Right ventricle myocardium superior (tissue), 1 donor: ENCODE results near the gene SHC4. TPM values are rescaled to one million over a fixed set of nuclear protein-coding genes. Genes with fewer than 3 reads are reported as not detected.

Experiments used
- ATAC-seq: fragments of 200-7000 bp; cut with Tn5 transposase; one replicate; pipeline ENCODE4 v1.9.1; 2020; ENCODE audit warnings: mild to moderate bottlenecking; ENCODE audit not compliant: poor library complexity
- DNase-seq: peaks from one replicate; pipeline ENCODE4 v3.0.0-alpha.2; 2020
- intact Hi-C: fragments of 100-400 bp; cut with DNase I; formaldehyde crosslinking; loops from one replicate; pipeline ENCODE4 v1.11.2; 2022
- total RNA-seq: library from RNA; stranded (reverse); fragmentation: NEBNext Ultra II Directional; extraction: Animal tissue kit (Norgen Biotek cat#: 25700); gene quantifications from one replicate; pipeline ENCODE4 v1.2.1, GENCODE V29; 2021
- donor health status: DM: no; HTN: yes; CAD: no; lungs with severe emphysema.

SHC4 gene
- total RNA-seq, 1 donor from 2014 or later, result 2.5 TPM

DNA sequence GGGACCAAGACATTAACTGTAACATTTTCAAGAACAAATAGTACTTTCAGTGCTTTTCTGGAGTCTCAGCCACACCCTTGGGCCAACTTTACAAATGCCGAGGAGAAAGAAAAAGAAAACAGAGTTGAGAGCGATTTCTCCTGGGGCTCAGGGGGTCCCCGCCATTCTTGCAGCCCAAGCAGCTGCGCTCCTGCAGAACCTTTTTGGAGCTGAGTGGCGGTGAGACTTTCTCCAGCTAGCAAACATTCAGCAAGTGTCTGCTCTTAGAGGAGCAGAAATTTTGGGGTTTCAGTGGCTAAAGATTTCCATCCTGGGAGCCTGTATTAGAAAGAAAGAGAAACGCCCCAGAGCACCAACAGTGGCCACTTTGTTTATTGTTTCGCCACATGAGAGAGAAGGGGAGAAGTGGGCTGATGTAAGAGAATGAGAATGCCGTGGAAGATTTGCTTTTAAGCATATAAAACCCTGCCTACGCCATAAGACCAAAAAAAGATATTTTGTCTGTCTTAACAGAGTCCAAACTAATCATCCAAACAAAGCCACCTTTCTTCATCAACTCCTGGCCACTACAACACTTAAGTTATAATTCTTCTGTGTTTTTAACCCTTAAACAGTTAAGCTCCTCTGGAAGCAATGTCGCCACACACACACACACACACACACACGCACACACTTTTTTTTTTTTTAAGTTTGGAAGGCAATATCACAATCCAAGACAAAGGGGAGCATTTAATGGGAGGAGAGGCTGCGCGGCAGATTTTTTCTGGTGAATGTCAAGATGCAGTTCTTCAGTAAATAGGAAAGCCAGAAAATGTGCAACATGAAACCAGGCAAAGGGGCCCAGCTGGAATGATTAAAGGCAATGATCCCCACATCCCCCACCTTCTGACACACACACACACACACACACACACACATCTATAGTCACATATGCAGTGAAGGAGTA is 66.6 kb downstream of the SHC4 start:
- ATAC-seq (peak; percentile 87), DNase-seq (peak; percentile 40)
- intact Hi-C loops, result no loop called here

DNA sequence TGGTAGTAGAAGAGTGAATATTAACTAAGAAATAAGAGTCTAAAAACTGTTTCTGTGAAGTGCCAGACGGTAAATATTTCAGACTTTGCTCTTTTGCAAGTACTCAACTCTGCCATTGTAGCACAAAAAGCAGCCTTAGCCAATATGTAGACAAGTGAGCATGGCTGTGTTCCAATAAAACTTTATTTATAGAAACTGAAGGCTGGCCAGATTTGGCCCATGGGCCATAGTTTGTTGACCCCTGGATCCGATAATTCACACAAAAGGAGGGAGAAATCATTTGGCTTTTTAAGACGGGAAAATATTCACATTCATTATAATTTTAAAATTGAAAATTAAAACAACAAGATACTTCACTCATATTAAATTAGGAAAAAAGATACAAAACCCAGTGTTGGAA is 70.4 kb downstream of the SHC4 start:
- no peak for DNase-seq
- intact Hi-C loops, result no loop called here
- no peak for ATAC-seq

DNA sequence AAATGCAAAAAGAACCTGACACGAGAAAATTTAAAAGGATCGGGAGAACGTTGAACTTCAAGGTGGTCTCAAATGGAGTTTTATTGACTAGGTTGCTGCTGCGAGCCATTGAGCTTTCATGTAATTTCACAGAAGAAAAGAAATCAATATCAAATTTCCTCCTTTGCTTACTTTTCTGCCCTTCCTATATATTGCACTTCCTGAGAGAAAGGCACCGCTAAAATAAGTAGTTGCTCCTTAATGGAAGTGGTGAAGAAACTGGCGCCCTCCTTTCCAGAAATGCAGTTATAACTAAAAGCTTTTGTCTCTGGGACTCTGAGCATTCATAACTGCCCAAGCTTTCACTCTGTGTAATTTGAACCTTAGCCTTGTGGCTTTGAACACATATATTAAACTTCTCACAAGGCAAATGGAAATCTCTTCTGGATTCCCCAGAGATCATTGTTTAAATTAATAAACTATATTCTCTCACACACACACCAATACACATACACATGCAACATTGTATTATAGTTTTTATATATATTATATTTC is 72.4 kb downstream of the SHC4 start:
- ATAC-seq, result no peak
- no peak for DNase-seq

DNA sequence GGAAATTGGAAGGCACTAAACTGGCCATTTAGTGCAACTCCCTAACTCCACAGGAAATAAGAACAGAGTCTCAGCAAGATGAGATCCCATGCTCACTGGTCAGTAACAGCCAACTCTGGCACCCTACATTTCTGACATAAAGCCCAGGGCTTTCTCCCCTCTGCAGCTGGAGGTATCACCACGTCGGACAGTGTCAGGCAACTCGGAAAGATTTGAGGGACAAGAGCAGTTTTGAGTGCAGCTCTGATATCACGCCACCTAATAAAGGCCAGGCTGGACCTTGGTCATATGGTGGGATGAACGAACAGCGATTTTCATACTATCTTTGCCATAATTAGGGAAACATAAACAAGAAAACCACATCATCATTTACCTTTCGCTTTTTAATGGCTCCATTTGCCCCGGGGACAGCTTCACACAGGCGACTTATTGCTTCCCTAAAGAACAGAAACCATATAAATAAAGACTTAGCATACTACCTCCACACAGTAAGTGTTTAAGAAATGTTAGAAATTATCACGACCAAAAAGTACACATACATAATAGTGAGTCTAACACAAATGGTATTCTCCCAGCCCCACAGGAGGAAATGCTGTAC is 73.2 kb downstream of the SHC4 start:
- no peak for DNase-seq
- ATAC-seq, result no peak
- intact Hi-C loops, result no loop called here

More for the DNA sequence above, 72.4 kb downstream of the SHC4 start:
- intact Hi-C loops, result no loop called here

DNA sequence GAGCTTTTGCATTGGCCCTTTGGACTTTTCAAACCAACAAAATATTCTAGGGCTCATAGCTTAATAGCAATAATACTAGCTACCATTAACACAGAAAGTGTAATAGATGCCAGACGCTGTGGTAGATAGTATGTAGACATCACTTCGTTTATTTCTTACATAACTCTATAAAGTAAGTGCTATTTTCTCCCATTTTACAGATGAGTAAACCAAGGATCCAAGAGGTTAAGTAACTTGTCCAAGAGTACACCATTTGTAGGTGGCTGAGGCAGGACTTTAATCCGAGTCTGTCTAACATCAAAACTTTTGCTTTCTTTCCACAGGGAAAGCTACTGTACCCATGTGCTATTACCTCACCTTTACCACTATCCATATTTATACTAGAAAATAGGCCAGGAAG is 73.8 kb downstream of the SHC4 start:
- intact Hi-C loops, result no loop called here
- ATAC-seq (no peak), DNase-seq (no peak)

DNA sequence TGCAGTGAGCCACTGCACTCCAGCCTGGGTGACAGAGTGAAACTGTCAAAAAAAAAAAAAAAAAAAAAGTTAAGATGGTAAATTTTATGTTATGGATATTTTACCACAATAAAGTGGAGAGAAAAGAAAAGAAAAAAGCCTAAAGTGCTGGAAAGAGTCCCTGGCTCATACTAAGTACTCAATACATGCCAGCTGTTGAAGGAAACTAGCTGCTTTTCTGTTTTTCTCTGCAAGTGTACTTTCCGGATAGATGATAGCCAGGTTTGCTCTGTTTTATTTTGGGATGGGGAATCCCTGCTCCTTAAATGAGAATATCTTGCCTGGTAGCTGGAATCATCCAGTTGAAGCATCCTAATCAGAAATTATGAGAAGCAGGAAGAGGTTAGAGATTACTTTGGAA is 74.9 kb downstream of the SHC4 start:
- intact Hi-C loops, result no loop called here
- peak; percentile 51 for ATAC-seq
- DNase-seq, result no peak

DNA sequence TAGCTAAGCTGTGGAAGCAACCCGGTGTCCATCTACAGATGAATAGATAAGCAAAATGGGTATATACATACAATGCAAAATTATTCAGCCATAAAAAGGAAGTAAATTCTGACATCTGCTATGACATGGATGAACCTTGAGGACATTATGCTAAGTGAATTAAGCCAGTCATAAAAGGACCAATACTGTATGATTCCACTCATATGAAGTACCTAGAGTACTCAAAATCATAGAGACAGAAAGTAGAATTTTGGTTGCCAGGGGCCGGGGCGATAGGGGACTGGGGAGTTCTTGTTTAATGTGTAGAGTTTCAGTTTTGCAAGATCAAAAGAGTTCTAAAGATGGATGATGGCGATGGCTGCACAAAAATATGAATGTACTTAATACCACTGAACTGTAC is 75.5 kb downstream of the SHC4 start:
- intact Hi-C loops, result no loop called here
- no peak for DNase-seq
- no peak for ATAC-seq

DNA sequence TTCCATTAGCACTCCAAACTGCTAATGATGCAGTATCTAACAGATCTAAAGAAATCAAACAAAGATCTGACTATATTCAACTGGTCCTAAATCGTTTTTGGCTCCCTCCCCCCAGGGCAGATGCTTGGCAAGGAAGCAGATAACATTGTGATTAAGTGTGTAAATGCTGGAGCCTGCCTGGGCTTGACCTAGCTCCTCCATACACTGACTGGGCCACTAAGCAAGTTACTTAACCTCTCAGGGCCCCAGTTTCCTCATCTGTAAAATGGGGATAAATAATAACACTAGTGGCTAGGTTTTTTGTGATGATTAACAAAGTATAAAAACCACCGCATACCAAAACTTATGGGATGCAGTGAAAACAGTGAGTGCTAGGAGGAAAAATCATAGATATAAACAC is 76.6 kb downstream of the SHC4 start:
- ATAC-seq (no peak), DNase-seq (no peak)
- intact Hi-C loops, result no loop called here

DNA sequence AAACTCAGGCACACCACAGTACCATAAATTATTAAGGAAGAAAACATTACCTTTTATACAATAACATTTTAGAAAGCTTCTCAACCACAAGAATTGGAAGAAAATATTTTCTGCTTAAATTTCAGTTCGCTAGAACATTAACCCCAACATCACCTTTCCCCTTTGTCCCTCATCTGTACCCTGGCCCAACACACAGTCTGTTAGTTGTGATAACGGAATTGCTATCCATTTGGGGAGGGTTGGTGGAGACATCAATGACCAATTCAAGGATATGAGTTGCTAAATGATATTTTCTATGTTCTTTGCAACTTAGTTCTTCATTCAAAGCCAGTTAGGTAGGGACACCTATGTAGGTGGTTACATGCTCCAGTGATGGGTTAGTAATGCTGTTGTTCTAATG is 80.0 kb downstream of the SHC4 start:
- no peak for ATAC-seq
- intact Hi-C loops, result no loop called here
- no peak for DNase-seq

DNA sequence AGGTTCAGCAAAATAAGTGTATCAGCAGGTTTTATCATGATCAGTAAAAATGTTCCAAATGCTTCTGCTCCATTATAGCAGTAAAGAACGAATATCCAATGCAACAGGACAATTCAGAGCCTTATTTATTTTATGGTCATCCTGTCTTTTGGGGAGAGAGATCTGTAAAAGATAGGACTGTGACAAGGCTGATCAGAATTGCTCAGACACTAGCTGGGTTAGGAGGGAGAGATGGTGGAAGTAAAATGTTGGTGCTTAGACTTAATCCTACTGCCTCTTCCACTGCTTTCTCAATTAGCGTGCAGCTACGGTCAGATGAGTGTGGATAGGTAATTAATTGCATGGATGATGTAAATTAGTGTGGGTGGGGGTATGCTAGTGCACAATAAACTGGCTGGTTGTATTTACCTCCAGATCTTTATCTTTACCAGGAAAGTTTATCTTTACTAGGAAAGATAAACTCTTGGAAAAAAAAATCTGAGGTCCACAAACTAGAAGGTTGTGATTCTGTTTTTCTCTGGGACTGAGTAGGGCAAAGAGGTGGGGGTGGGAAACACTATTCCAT is 83.6 kb downstream of the SHC4 start:
- intact Hi-C loops, result no loop called here
- DNase-seq, result no peak
- no peak for ATAC-seq

DNA sequence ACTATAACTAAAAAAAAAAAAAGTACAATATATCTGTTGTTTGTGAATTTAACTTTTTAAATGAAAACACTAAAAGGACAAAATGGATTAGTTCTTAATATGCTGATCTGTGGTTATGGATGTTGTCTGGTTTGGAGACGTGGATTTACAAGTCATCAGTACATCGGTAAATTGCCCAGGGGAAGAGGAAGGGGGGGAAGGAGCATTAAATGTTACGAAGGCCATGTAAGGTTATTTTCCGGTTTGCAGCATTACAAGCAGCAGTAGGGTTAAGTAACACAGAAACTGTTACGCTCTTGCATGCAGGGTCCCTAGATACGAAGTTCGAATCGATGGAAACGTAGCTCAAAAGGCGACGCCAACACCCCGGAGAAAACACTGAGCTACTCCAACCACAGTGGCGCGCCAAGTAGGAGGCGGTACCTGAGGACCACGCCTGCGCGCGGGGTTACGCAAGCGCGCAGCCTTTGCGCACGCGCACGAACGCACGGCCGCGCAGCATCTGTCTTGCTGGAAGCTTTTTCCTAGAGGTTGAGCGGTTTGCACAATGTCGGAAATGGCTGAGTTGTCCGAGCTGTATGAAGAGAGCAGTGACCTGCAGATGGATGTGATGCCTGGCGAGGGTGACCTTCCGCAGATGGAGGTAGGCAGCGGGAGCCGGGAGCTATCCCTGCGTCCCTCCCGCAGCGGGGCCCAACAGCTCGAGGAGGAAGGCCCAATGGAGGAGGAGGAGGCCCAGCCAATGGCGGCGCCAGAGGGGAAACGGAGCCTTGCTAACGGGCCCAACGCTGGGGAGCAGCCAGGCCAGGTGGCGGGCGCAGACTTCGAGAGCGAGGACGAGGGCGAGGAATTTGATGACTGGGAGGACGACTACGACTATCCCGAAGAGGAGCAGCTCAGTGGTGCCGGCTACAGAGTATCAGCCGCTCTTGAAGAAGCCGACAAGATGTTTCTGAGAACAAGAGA is 85.8 kb downstream of the SHC4 start, which contains the start of gene EID1:
TSS of gene EID1 (plus strand) at position 505 of the 966 bp plus-strand sequence. CDS start at position 548, 43 bp downstream.
- intact Hi-C loops, result loop anchor here (5.0 kb wide), 1 partner anchor 279 kb away; the partner anchor contains the start of gene COPS2
- peak; percentile 100 for ATAC-seq
- peak; percentile 96 for DNase-seq

DNA sequence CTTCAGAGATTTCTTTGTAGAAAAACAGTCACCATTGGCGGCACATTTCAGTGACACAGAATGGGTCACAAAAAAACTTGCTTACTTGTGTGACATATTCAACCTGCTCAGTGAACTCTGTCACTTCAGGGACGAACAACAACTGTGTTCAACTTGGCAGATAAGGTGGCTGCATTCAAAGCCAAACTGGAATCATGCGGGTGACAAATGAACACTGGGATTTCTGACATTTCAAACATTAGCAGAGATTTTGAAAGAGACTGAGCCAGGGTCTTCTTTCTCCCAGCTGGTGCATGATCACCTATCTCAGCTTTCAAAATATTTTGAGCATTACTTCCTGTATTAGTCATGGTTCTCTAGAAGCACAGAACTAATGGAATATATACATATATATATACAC is 87.7 kb downstream of the SHC4 start:
- no peak for DNase-seq
- intact Hi-C loops, result loop anchor here (5.0 kb wide), 1 partner anchor 281 kb away; the partner anchor contains the start of gene COPS2
- no peak for ATAC-seq

DNA sequence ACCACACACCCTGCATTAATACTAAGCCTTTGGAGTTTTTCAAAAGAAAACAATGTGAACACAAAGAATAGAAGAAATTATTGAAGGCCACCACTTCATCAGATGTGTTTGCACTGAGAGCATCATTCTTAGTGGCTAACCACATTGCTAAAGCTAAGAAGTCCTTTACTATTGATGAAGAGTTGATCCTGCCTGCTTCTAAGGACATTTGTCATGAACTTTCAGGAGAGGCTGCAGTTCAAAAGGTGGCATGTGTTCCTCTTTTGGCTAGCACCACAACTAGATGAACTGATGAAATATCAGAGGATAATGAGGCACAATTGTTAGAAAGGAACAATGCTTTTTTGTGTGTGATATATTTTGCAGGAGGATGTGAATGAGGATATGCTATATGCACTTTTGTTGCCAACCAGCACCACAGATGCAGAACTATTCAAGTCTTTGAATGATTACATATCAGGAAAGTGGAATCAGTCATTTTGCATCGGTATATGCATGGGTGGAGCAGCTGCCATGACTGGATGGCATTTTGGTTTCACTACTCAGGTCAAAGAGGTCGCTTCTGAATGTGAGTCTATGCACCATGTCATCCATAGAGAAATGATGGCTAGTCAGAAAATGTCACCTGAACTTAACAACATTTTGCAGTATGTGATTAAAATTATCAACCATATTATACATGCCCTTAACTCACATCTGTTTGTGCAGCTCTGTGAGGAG is 88.3 kb downstream of the SHC4 start:
- ATAC-seq (no peak), DNase-seq (no peak)
- intact Hi-C loops, result loop anchor here (5.0 kb wide), 1 partner anchor 282 kb away; the partner anchor contains the start of gene COPS2

DNA sequence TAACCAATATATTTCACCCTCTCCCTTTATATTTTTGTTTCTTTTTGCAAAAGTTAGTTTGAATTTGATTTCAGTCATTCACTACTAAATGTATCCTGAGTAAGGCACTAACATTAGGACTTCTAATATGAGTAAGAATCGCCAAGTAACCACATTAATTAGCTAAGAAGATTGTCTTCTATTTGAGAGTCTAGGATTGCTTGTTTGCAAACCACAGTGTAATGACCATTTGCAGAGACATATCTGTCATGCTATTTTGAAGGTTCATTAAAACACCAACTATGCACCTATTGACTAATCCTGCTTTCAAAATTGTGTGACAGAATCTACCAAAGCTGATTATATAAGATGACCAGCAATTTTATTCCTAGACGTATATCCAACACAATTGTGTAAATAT is 91.1 kb downstream of the SHC4 start:
- no peak for DNase-seq
- ATAC-seq, result no peak
- intact Hi-C loops, result no loop called here

DNA sequence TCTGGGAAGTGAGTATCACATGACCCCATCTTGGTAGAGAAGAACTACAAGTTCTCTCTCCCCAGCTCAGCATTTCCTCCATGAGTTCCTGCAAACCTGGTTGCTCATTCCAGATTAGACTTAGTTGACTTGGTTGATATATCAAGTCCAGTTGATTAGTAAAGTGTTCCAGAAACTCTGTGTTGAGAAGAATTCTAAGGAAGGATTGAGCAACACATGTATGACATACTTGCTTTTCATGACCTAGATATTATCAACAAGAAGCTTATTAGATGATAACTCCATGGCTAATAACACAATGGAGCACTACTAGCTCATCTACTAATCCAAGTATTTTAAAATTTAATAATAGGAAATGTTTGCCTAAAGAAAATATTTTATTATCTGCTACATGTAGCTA is 92.2 kb downstream of the SHC4 start:
- DNase-seq, result no peak
- intact Hi-C loops, result no loop called here
- no peak for ATAC-seq

DNA sequence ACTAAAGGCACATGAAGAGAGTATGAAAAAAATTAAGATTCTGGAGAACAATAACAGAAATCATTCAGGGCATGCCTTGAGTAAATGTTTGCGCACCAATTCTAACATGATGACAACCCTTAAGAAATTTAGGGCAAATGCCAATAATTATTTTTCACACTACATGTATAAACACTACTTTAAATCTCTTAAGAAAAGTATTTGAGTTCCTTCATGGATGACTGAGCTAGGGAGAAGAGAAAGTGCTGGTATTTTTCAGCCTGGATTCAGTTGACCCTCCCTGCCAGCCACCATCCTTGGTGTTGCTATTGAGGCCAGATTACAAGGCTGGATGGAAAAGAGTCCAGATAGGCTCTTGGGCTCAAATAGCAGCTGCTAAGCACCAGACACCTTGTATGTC is 93.8 kb downstream of the SHC4 start:
- DNase-seq (no peak), ATAC-seq (no peak)
- intact Hi-C loops, result loop anchor here (5.0 kb wide), 1 partner anchor 102 kb away; no protein-coding TSS in a partner anchor

DNA sequence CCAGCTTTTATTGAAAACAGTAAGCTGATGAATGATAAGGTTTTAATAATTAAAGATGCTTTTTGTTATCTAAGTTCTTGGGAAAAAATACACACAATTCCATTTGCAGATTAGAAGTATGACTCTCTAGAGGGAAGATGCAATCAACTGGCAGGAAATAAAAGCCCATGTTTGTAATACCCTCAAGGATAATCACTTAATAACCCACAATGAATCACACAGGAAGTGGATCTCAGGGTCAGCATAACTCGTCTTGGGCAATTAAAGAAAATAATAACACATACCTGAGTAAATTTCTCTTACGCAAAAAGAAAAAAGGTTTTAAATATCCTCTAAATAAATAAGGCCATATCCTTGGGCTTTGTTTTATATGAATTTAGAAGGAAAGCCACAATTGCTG is 95.2 kb downstream of the SHC4 start:
- intact Hi-C loops, result loop anchor here (5.0 kb wide), 1 partner anchor 104 kb away; no protein-coding TSS in a partner anchor
- no peak for ATAC-seq
- DNase-seq, result no peak
